HFFc6 (cell line): ENCODE results near the gene CELF2. TPM values are rescaled to one million over a fixed set of nuclear protein-coding genes. Genes with fewer than 3 reads are reported as not detected.

ENCODE experiments used
- DNase-seq: peaks from one replicate; pipeline ENCODE4 v3.0.0-alpha.2; 2018
- H3K27ac Mint-ChIP-seq: 2 replicates; pipeline ENCODE4 v1.8.0; 2020; ENCODE audit warnings: mild to moderate bottlenecking, mixed read lengths
- H3K27me3 Mint-ChIP-seq: 2 replicates; pipeline ENCODE4 v1.8.0; 2021; ENCODE audit warnings: mild to moderate bottlenecking, moderate library complexity, mixed read lengths; ENCODE audit not compliant: insufficient read depth
- H3K36me3 Mint-ChIP-seq: 2 replicates; pipeline ENCODE4 v1.8.0; 2021; ENCODE audit warnings: low read depth, mixed read lengths
- H3K4me1 Mint-ChIP-seq: 2 replicates; pipeline ENCODE4 v1.8.0; 2020; ENCODE audit warnings: low read depth, mixed read lengths
- H3K4me3 Mint-ChIP-seq: 2 replicates; pipeline ENCODE4 v1.8.0; 2020; ENCODE audit warnings: mild to moderate bottlenecking, moderate library complexity, mixed read lengths
- H3K9me3 Mint-ChIP-seq: 2 replicates; pipeline ENCODE4 v1.8.0; 2020; ENCODE audit warnings: mild to moderate bottlenecking, mixed read lengths
- total RNA-seq, 6 experiments: library from RNA; stranded (reverse); fragmentation: NEBNext Ultra II Directional; extraction: Animal tissue kit (Norgen Biotek cat#: 25700); gene quantifications; 2 replicates in 1 of 6; 3 replicates in 5 of 6; pipeline ENCODE4 v1.2.3, GENCODE V29; 2021
- TF ChIP-seq, protein P1 (sequence below): fragments of 200-600 bp; sonication (generic); IDR thresholded peaks from 2 replicates; pipeline ENCODE4 v1.5.0; 2021; ENCODE audit warnings: antibody characterized with exemption, mild to moderate bottlenecking

CELF2 gene
- total RNA-seq, 6 experiments from 2014 or later = 2.7 to 5.2 (median 3.5) TPM

DNA sequence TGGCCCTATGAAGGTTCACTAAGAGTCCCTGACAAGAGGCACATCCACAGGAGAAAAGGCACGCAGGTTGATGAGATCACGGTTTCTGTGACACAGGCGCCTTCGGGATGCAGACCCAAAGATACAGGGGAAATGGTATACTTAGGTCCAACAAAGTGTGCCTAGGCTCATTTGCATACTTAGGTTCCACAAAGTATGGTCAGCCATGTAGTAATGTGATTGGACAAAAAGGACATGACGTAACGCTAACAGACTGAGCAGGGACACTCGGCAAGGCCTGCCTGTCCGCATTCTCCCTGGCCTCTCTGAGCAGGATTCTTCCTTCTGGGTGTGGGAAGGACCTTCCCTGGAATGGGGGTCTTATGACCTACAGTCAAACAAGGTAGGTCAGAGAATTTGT lies 190.6 kb downstream of the CELF2 start:
- H3K9me3 Mint-ChIP-seq = peaks cover 18% of the 10 kb centered on the region; the same call in 1 of the 2 replicates
- TF ChIP-seq, protein P1, sequence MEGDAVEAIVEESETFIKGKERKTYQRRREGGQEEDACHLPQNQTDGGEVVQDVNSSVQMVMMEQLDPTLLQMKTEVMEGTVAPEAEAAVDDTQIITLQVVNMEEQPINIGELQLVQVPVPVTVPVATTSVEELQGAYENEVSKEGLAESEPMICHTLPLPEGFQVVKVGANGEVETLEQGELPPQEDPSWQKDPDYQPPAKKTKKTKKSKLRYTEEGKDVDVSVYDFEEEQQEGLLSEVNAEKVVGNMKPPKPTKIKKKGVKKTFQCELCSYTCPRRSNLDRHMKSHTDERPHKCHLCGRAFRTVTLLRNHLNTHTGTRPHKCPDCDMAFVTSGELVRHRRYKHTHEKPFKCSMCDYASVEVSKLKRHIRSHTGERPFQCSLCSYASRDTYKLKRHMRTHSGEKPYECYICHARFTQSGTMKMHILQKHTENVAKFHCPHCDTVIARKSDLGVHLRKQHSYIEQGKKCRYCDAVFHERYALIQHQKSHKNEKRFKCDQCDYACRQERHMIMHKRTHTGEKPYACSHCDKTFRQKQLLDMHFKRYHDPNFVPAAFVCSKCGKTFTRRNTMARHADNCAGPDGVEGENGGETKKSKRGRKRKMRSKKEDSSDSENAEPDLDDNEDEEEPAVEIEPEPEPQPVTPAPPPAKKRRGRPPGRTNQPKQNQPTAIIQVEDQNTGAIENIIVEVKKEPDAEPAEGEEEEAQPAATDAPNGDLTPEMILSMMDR = no peak
- H3K27ac Mint-ChIP-seq = no peak overlapping the region
- H3K36me3 Mint-ChIP-seq = no peaks in the 10 kb centered on the region
- H3K27me3 Mint-ChIP-seq = no peaks in the 10 kb centered on the region
- no peaks in the 10 kb centered on the region; the same call in 1 of the 2 replicates for H3K4me1 Mint-ChIP-seq
- DNase-seq = no peak
- H3K4me3 Mint-ChIP-seq = no peak overlapping the region

- Mint-ChIP-seq H3K4me3 (no peak overlapping the region; the same call in 1 of the 2 replicates), H3K36me3 (no peaks in the 10 kb centered on the region), H3K27me3 (no peaks in the 10 kb centered on the region), H3K27ac (no peak overlapping the region), H3K9me3 (peaks cover 18% of the 10 kb centered on the region; the same call in 1 of the 2 replicates), H3K4me1 (no peaks in the 10 kb centered on the region; the same call in 1 of the 2 replicates)
- TF ChIP-seq, protein P1 = no peak
- no peak for DNase-seq
Observed at GRCh38 chr10:11208908-11209829, 191.5 kb downstream of the CELF2 start.

DNA sequence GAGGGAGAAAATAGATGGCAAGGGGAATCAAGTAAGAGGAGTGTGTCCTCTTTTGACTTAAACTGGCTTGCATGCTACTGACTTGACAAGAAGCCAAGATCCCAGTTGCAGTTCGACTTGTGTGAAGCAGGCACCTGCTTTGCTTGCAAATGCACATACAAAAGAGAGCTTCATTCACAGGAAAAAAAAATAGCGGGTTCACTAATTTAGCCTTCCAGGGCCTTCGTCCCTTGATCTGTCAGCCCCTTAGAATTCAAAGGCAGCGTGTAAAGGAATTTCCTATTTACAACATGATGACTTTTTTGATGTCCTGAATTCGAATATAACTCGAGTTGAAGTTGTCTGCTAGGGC lies 192.1 kb downstream of the CELF2 start:
- TF ChIP-seq, protein P1 = no peak
- H3K36me3 Mint-ChIP-seq = no peaks in the 10 kb centered on the region
- no peak for DNase-seq

GRCh38 chr10:11210211-11210922 lies 192.7 kb downstream of the CELF2 start:
- no peaks in the 10 kb centered on the region; the same call in 1 of the 2 replicates for H3K4me1 Mint-ChIP-seq
- DNase-seq = no peak

More for the DNA sequence above, 192.1 kb downstream of the CELF2 start:
- Mint-ChIP-seq H3K27me3 (no peaks in the 10 kb centered on the region), H3K27ac (no peak overlapping the region), H3K4me1 (no peaks in the 10 kb centered on the region; the same call in 1 of the 2 replicates), H3K9me3 (peaks cover 18% of the 10 kb centered on the region; the same call in 1 of the 2 replicates), H3K4me3 (no peak overlapping the region; the same call in 1 of the 2 replicates)

More at GRCh38 chr10:11210211-11210922, 192.7 kb downstream of the CELF2 start:
- Mint-ChIP-seq H3K9me3 (peaks cover 21% of the 10 kb centered on the region), H3K27ac (no peak overlapping the region), H3K36me3 (no peaks in the 10 kb centered on the region), H3K27me3 (no peaks in the 10 kb centered on the region), H3K4me3 (no peak overlapping the region; the same call in 1 of the 2 replicates)
- TF ChIP-seq, protein P1 = no peak
